SH-SY5Y (cell line): Measurements from ENCODE around the gene TPI1.

ENCODE experiments used
- GATA2 ChIP-seq: IDR thresholded peaks from 2 replicates; pipeline ENCODE4 v1.6.1; 2011; ENCODE audit warnings: mild to moderate bottlenecking, low read depth, low read length
- GATA3 ChIP-seq: IDR thresholded peaks from 2 replicates; pipeline ENCODE4 v1.6.1; 2011; ENCODE audit warnings: low read depth, mild to moderate bottlenecking, low read length, moderate library complexity

DNA sequence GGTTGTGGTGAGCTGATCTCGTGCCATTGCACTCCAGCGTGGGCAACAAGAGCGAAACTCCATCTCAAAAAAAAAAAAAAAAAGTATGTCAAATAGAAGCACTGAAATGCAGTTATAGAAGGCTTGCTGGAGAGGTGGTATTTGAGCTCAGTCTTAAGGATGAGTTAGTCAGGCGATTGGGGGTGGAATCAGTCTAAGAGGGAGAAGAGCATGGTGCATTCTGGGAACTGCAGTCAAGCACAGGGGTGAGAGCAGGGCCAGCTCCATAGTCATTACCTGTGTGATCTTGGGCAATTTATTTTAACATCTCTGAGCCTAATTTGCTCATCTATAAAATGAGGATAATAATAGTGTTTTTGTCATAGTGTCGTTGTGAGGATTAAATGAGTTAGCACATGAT, 32.5 kb upstream of the TPI1 start:
- TF ChIP-seq GATA2, result no peak
- no peak for TF ChIP-seq GATA3
